Measurements from ENCODE around the gene FZD7. TPM values are rescaled to one million over a fixed set of nuclear protein-coding genes. Genes with fewer than 3 reads are reported as not detected.

FZD7 gene
- total RNA-seq, 6 experiments from 2014 or later: 0.48 to 1.4 (median 0.65) TPM

DNA sequence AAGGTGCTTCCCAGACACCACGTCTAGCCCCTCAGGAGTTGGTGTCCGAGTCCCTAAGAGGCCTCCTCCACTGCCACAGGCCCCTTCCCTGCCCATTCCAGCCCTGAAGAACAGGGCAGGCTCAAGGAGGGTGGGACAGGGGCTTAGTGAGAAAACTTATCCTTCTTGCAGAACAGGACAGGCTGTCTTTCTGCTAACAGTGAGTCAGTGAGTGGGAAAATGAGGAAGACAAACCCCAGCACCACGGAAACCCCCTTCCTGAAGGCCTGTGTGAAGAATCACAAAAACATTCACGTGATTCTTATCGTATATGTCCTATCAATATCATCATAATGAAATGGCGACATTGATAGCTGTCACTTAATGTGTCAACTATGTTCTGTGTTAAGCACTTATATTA is 9.8 kb downstream of the FZD7 start:
- WGBS (ENCODE audit: insufficient coverage, low coverage, low lambda C conversion rate, missing lambda C conversion rate): 54% methylated on average over 5 of the region's 6 CpGs
- no peak for DNase-seq
- no peak for ATAC-seq
- Histone ChIP-seq H3K4me1 (no peaks in the 10 kb centered on the region), H3K36me3 (no peaks in the 10 kb centered on the region), H3K4me3 (no peak overlapping the region), H3K27me3 (no peaks in the 10 kb centered on the region), H3K27ac (no peak overlapping the region), H3K9me3 (no peaks in the 10 kb centered on the region)
- intact Hi-C loops (cut with DNase I): no loop called here
- no peak for TF ChIP-seq POLR2A (IDR thresholded peaks at IDR 0.05)
- TF ChIP-seq, protein P1, sequence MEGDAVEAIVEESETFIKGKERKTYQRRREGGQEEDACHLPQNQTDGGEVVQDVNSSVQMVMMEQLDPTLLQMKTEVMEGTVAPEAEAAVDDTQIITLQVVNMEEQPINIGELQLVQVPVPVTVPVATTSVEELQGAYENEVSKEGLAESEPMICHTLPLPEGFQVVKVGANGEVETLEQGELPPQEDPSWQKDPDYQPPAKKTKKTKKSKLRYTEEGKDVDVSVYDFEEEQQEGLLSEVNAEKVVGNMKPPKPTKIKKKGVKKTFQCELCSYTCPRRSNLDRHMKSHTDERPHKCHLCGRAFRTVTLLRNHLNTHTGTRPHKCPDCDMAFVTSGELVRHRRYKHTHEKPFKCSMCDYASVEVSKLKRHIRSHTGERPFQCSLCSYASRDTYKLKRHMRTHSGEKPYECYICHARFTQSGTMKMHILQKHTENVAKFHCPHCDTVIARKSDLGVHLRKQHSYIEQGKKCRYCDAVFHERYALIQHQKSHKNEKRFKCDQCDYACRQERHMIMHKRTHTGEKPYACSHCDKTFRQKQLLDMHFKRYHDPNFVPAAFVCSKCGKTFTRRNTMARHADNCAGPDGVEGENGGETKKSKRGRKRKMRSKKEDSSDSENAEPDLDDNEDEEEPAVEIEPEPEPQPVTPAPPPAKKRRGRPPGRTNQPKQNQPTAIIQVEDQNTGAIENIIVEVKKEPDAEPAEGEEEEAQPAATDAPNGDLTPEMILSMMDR (IDR thresholded peaks at IDR 0.05): no peak

DNA sequence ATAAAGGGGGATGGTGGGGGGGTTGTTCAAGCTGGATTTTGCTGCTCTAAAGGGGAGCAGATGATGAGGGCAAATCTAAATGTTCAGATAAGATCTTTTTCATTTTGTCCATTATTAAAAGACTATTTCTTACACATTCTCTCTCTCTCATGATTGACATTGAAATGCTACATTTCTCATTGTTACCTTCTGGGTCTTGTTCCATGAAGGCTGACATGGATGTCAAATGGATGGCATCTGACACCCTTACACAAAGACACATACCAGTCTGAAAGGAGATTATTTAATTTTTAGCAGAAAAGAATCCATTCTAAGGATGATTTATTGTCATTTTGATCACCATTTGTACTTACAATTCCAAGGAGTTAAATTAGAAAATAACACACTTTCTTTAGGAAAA is 11.1 kb downstream of the FZD7 start:
- no peak overlapping the region for H3K27ac ChIP-seq
- H3K4me1 ChIP-seq: no peaks in the 10 kb centered on the region
- intact Hi-C loops (cut with DNase I): no loop called here
- no peaks in the 10 kb centered on the region for H3K27me3 ChIP-seq
- no peaks in the 10 kb centered on the region for H3K9me3 ChIP-seq
- TF ChIP-seq, protein P1 (IDR thresholded peaks at IDR 0.05): no peak
- no peak for TF ChIP-seq POLR2A (IDR thresholded peaks at IDR 0.05)
- no peak for DNase-seq
- H3K4me3 ChIP-seq: no peak overlapping the region
- no peak for ATAC-seq
- no peaks in the 10 kb centered on the region for H3K36me3 ChIP-seq

DNA sequence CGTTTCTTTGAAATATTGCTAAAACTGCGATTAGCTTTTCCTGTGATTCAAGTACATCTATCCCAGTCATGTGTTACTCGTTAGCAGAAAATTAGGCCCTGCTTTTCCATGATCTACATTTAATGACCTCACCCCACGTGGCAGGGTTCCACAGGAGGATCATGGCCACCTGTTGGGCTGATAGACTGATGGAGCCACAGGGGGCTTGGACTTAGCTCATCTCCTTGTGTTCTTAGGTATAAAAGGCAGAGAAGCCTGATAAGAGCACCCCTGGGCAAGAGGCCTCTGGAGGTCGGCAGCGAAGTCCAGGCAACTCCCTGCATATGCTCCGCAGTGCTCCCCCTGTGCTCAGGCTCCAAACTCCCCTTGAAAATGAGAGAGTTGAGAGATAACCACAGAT is 12.9 kb downstream of the FZD7 start:
- DNase-seq (no peak), ATAC-seq (no peak)
- Histone ChIP-seq H3K36me3 (no peaks in the 10 kb centered on the region), H3K27me3 (no peaks in the 10 kb centered on the region), H3K4me3 (no peak overlapping the region), H3K9me3 (no peaks in the 10 kb centered on the region), H3K4me1 (no peaks in the 10 kb centered on the region), H3K27ac (no peak overlapping the region)
- intact Hi-C loops (cut with DNase I): no loop called here
- TF ChIP-seq POLR2A (IDR thresholded peaks at IDR 0.05): no peak
- TF ChIP-seq, protein P1 (IDR thresholded peaks at IDR 0.05): no peak
- WGBS (ENCODE audit: insufficient coverage, low coverage, low lambda C conversion rate, missing lambda C conversion rate): 76% methylated on average over 5 of the region's 7 CpGs

DNA sequence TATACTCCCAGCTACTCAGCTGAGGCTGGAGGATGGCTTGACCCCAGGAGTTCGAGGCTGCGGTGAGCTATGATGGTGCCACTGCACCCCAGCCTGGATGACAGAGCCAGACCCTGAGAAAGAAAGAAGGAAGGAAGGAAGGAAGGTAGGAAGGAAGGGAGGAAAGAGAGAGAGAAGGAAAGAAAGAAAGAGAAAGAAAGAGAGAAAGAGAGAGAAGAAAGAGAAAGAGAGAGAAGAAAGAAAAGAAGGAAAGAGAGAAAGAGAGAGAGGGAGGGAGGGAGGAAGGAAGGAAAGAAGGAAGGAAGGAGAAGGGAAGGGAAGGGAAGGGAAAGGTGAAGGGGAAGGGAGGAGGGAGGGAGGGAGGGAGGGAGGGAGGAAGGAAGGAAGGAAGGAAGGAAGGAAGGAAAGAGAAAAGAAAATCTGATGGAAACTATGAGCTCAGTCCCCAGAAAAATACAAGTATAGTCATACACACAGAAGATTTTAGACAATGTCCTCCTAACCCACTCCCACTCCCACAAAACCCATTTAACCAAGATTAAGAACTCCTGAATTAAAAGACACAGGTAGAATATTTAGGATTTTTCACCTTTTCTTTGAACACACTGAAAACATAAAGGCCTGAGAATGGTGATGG is 15.6 kb downstream of the FZD7 start:
- Histone ChIP-seq H3K4me3 (no peak overlapping the region), H3K27ac (no peak overlapping the region), H3K9me3 (no peaks in the 10 kb centered on the region), H3K36me3 (no peaks in the 10 kb centered on the region), H3K27me3 (no peaks in the 10 kb centered on the region), H3K4me1 (no peaks in the 10 kb centered on the region)
- ATAC-seq (no peak), DNase-seq (no peak)
- TF ChIP-seq, protein P1 (IDR thresholded peaks at IDR 0.05): no peak
- no peak for TF ChIP-seq POLR2A (IDR thresholded peaks at IDR 0.05)
- intact Hi-C loops (cut with DNase I): no loop called here
- 79% methylated on average over 2 of the region's 2 CpGs for WGBS (ENCODE audit: insufficient coverage, low coverage, low lambda C conversion rate, missing lambda C conversion rate)

DNA sequence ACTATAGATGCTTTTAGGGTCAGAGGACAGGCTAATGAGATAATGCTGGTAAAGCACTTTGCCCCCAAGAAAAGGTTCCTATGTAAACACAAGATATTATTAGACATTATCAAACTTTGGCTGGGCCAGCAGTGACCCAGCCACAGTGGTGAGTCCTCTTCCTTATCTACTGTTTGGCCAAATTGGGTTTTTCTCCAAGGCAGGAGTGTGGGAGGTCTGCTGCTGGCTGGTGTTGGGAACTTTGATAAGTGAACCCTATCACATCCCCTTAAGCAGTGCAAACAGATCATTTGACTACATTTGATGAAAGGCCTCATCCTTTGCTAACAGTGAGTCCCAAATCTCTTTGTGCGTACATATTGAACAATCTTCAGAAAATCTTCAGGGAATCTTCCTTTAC is 16.2 kb downstream of the FZD7 start:
- no peaks in the 10 kb centered on the region for H3K4me1 ChIP-seq
- ATAC-seq (no peak), DNase-seq (no peak)
- no peak for TF ChIP-seq POLR2A (IDR thresholded peaks at IDR 0.05)
- TF ChIP-seq, protein P1 (IDR thresholded peaks at IDR 0.05): no peak
- no peak overlapping the region for H3K4me3 ChIP-seq
- no peaks in the 10 kb centered on the region for H3K36me3 ChIP-seq
- H3K9me3 ChIP-seq: no peaks in the 10 kb centered on the region
- no peak overlapping the region for H3K27ac ChIP-seq
- intact Hi-C loops (cut with DNase I): no loop called here
- H3K27me3 ChIP-seq: no peaks in the 10 kb centered on the region
- WGBS (ENCODE audit: insufficient coverage, low coverage, low lambda C conversion rate, missing lambda C conversion rate): 80% methylated on average over 1 of the region's 1 CpG

All from right lobe of liver (tissue), 6 donors.